Measurements from ENCODE around the gene ZMYM4.
"Not testable (repeated sequence)": the region's sequence is repeated elsewhere in the genome, so short reads cannot be mapped to it uniquely, and the experiment has no call there.

The ZMYM4 gene

DNA sequence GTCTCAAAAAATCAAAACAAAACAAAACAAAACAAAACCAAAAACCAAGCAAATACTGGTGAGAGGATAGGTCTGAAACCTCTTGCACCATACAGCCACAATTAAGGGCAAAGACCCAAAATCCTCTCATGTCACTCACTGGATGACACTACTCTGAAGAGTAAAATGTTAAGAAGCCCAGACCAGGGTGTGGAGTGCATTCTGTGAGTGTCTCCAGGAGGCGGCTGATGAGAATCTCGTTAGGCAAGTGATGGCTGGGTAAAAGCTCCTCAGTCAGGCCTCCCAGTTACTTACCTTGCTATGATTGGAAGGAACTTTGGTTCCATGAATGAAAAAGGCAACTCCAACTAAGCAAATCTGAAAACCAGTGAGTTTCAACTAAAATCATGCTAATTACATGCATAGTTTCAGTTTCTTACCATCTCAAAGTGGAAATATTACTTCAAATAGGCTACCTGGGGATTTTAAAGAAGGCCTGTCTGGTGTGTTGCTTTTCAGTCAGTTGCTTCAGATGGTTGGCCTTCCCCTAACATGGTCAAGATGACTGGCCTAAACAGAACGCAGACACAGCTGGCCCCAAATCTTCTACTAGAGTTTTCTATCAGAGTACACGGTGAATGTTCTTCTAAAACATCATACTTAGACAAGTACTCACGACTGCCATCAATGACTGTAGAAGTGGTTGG lies 193.6 kb downstream of the ZMYM4 start:
- DNase-seq = no peak

- no peak for DNase-seq
Observed at GRCh38 chr1:35463232-35463631, 194.7 kb downstream of the ZMYM4 start.

DNA sequence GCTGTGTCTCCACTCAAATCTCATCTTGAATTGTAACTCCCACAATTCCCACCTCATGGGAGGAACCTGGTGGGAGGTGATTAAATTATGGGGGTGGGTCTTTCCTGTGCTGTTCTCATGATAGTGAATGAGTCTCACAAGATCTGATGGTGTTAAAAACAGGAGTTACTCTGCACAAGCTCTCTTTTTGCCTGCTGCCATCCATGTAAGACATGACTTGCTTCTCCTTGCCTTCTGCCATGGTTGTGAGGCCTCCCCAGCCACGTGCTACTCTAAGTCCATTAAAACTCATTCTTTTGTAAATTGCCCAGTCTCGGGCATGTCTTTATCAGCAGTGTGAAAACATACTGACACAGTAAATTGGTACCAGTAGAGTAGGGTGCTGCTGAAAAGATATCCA lies 195.2 kb downstream of the ZMYM4 start:
- not testable (repeated sequence) for DNase-seq

- DNase-seq = no peak
Observed at GRCh38 chr1:35466120-35466519, 197.6 kb downstream of the ZMYM4 start.

DNA sequence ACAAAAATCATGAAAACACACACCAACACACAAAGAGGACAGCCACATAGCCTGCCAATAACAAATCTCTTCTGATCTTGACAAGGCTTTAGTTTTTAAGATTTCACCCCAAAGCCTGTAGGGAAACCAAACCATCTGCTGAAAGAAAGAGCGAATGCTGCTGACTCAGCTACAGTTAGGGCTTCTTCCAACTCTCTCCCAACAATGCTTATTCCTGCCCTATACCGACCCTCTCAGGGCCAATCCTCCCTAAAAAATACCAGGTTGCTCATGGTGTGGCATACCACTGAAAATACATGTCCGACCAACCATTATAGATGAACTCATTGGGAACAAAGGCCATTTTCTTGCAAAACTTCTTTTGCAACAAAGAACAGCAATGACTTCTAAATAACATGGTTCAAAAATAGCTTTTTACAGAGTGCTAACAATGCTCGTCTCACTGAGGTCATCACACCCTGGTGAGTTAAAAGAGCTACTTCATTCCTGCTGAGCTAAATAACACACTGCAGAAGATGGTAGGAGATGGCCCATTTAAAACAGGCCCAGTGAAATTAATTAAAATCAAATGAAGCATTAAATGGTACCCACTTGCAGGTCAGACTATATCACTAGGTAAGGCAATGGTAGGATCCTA lies 202.6 kb downstream of the ZMYM4 start:
- DNase-seq = no peak
